Pancreas (tissue), 10 donors: Measurements from ENCODE around the gene PODXL2. TPM values are rescaled to one million over a fixed set of nuclear protein-coding genes. Genes with fewer than 3 reads are reported as not detected.

ENCODE experiments used
- ATAC-seq, 4 donors: fragments of 200-7000 bp; cut with Tn5 transposase; one replicate each; pipeline versions ENCODE4 v1.8.0 to v1.9.1; 2020; ENCODE audit warnings: mild to moderate bottlenecking in 4 of 4, moderate library complexity in 4 of 4
- DNase-seq, 6 donors: peaks; one replicate each; pipeline ENCODE4 v3.0.0-alpha.2; 2020
- FAIRE-seq: peaks from 2 replicates; lab custom pipeline; 2012; peaks lifted over from hg19 to GRCh38; lab: Jason Lieb, UNC
- H3K27ac ChIP-seq, 4 donors: fragments of 200-600 bp; sonication (generic); 1 replicate in 3 of 4; 2 replicates in 1 of 4; pipeline versions ENCODE4 v1.5.0 to v1.8.0; 2020
- H3K27me3 ChIP-seq, 4 donors: fragments of 200-600 bp; one replicate each; pipeline ENCODE4 v1.8.0; 2021
- H3K36me3 ChIP-seq, 3 donors: fragments of 200-600 bp; sonication (generic) in 1 of 3; one replicate each; pipeline versions ENCODE4 v1.5.0 to v1.8.0; 2020 to 2021
- H3K4me1 ChIP-seq, 3 donors: fragments of 200-600 bp; one replicate each; pipeline ENCODE4 v1.8.0; 2021
- H3K4me3 ChIP-seq, 4 donors: fragments of 200-600 bp; sonication (generic) in 2 of 4; one replicate each; pipeline versions ENCODE4 v1.5.0 to v1.8.0; 2020 to 2021
- H3K9me3 ChIP-seq, 4 donors: fragments of 200-600 bp; one replicate each; pipeline ENCODE4 v1.8.0; 2021
- WGBS, 2 donors: extraction: QIAGEN DNeasy Blood & Tissue Kit; methylation state at CpG; one replicate each; pipeline ENCODE4 v1.1.7; 2013; 5-methylcytosine and 5-hydroxymethylcytosine counted together
- intact Hi-C, 3 donors: fragments of 100-400 bp; cut with DNase I; formaldehyde crosslinking; loops; one replicate each; pipeline versions ENCODE4 v1.11.1 to v1.14.2; 2022
- polyA plus RNA-seq, 2 donors: library from polyadenylated mRNA; stranded (reverse); fragments of 200-250 nt; gene quantifications; one replicate each; pipeline ENCODE4 v1.2.3, GENCODE V29; 2013
- total RNA-seq, 6 donors: library from RNA; stranded (reverse); fragmentation: NEBNext Ultra II Directional in 4 of 6; extraction: Animal tissue kit (Norgen Biotek cat#: 25700) in 4 of 6; gene quantifications; one replicate each; pipeline versions ENCODE4 v1.2.1 to v1.2.4, GENCODE V29; 2021 to 2023
- TF ChIP-seq, protein P1 (sequence below), 4 donors: fragments of 200-600 bp; sonication (generic) in 3 of 4; IDR thresholded peaks; one replicate each; pipeline versions ENCODE4 v1.5.0 to v1.8.0; 2021; ENCODE audit warnings: antibody characterized with exemption in 4 of 4
- donor health status: healthy with polysubstance abuse.
- donor health status: DM: no; HTN: no; CAD: no; lungs with moderate emphysema.
- donor health status: DM: no; HTN: no; CAD: no.
- donor health status: control.
- donor health status: control.
- donor health status: Bipolar disorder and iron deficiency.
- donor health status: DM: yes; HTN: yes; CAD: no.
- donor health status: DM: no; HTN: no; CAD: no.
- donor health status: DM: no; HTN: no; CAD: no.
- donor health status: DM: yes; HTN: yes; CAD: no.

PODXL2 gene
- total and polyA plus RNA-seq, 8 donors: 2.5 to 18.1 (median 5.7) TPM

GRCh38 chr3:127686512-127686894 lies 57.5 kb downstream of the PODXL2 start:
- Histone ChIP-seq H3K27ac (no peak overlapping the region), H3K9me3 (no peaks in the 10 kb centered on the region), H3K4me1 (no peaks in the 10 kb centered on the region), H3K36me3 (no peaks in the 10 kb centered on the region), H3K4me3 (no peak overlapping the region), H3K27me3 (no peaks in the 10 kb centered on the region)
- intact Hi-C loops: no loop called here
- DNase-seq (no peak), ATAC-seq (no peak), FAIRE-seq (no peak)
- TF ChIP-seq, protein P1, sequence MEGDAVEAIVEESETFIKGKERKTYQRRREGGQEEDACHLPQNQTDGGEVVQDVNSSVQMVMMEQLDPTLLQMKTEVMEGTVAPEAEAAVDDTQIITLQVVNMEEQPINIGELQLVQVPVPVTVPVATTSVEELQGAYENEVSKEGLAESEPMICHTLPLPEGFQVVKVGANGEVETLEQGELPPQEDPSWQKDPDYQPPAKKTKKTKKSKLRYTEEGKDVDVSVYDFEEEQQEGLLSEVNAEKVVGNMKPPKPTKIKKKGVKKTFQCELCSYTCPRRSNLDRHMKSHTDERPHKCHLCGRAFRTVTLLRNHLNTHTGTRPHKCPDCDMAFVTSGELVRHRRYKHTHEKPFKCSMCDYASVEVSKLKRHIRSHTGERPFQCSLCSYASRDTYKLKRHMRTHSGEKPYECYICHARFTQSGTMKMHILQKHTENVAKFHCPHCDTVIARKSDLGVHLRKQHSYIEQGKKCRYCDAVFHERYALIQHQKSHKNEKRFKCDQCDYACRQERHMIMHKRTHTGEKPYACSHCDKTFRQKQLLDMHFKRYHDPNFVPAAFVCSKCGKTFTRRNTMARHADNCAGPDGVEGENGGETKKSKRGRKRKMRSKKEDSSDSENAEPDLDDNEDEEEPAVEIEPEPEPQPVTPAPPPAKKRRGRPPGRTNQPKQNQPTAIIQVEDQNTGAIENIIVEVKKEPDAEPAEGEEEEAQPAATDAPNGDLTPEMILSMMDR (IDR thresholded peaks at IDR 0.05): no peak

DNA sequence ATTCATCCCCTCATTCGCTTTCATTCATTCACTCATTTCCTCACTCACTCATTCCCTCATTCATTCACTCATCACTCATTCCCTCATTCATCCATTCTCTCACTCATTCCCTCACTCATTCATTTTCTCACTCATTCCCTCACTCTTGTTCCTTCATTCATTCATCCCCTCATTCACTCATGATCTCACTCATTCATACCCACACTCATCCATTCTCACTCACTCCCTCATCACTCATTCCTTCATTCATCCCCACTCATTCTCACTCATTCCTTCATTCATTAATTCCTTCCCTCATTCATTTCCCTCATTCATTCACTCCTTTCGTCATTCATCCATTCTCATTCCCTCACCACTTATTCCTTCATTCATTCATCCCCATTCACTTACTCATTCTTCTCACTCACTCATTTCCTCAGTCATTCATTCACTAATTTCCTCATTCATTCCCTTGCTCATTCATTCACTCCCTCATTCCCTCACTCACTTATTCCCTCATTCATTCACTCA lies 58.3 kb downstream of the PODXL2 start:
- Histone ChIP-seq H3K9me3 (no peaks in the 10 kb centered on the region), H3K4me3 (no peak overlapping the region), H3K27me3 (no peaks in the 10 kb centered on the region), H3K36me3 (no peaks in the 10 kb centered on the region), H3K27ac (no peak overlapping the region), H3K4me1 (no peaks in the 10 kb centered on the region)
- 79 to 91% methylated on average over 2 of the region's 2 CpGs for WGBS, 2 donors
- TF ChIP-seq, protein P1 (IDR thresholded peaks at IDR 0.05): no peak
- FAIRE-seq: no peak
- ATAC-seq: no peak
- no peak for DNase-seq
- intact Hi-C loops: no loop called here

- WGBS, 2 donors: 62 to 74% methylated on average over 2 of the region's 2 CpGs
- FAIRE-seq (no peak), ATAC-seq (no peak), DNase-seq (peak in 1 of 6 donors; percentile 18)
- no peaks in the 10 kb centered on the region for H3K27me3 ChIP-seq
- no peaks in the 10 kb centered on the region for H3K9me3 ChIP-seq
- H3K27ac ChIP-seq: no peak overlapping the region
- no peaks in the 10 kb centered on the region for H3K4me1 ChIP-seq
- H3K4me3 ChIP-seq: no peak overlapping the region
- no peaks in the 10 kb centered on the region for H3K36me3 ChIP-seq
- TF ChIP-seq, protein P1 (IDR thresholded peaks at IDR 0.05): no peak
- intact Hi-C loops: no loop called here
Measured at GRCh38 chr3:127688022-127688415, 59.0 kb downstream of the PODXL2 start.

DNA sequence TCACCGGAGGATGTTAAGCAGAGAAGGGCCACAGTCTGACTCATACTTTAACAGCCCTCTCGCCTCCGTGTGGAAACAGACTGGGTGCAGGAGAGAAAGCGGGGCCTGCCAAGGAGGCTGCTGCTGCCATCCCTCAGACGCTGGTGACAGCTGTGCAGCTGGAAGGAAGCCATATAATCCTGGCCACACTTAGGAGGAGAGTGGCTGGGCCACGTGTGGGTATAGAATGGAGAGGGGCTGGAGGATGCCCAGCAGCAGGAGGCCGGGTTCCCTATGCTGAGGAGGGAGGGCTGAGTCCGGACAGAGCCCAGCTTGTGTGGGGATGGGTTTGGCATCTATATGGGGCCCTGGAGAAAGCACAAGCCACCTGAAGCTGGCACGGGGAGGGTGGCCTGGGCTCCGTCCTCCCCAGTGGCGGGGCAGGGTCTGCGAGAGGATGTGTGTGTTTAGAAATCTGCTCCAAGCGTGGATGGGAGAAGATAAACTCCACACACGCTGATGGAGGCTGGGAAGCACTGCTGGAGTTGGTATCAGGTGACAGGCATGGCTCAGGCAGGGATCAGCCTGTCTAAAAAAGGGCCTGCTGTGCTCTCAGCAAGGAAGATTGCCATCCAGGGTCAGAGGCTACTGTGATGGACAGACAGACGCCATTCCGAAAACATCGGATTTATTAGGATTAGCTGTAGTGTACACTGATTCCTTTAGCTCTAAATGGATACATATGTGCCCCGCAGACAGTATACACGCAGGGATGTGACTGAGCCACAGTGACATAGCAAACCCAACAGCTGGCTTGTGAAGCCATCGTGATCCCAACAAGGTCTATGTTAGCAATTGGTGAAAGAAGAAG lies 59.7 kb downstream of the PODXL2 start:
- no peak for FAIRE-seq
- Histone ChIP-seq H3K27ac (no peak overlapping the region), H3K36me3 (no peaks in the 10 kb centered on the region), H3K9me3 (no peaks in the 10 kb centered on the region), H3K27me3 (no peaks in the 10 kb centered on the region), H3K4me3 (no peak overlapping the region), H3K4me1 (no peaks in the 10 kb centered on the region)
- TF ChIP-seq, protein P1 (IDR thresholded peaks at IDR 0.05): no peak
- ATAC-seq: peak in 1 of 4 donors; percentile 24
- WGBS, 2 donors: 70 to 76% methylated on average over 20 of the region's 20 CpGs
- DNase-seq: peak in 2 of 6 donors; percentile 38 to 44
- intact Hi-C loops: no loop called here
